Stomach (tissue), 4 donors: ENCODE measurements around the gene PATE1.

Experiments
- POLR2A ChIP-seq, 4 donors: fragments of 450-650 bp; IDR thresholded peaks; one replicate each; pipeline ENCODE4 v1.6.1; 2016; ENCODE audit warnings: antibody characterized with exemption in 4 of 4, control low read depth in 2 of 4, mild to moderate bottlenecking in 1 of 4, moderate library complexity in 1 of 4
- POLR2AphosphoS5 ChIP-seq, 3 donors: sonication (generic); formaldehyde crosslinking; IDR thresholded peaks; one replicate each; pipeline ENCODE4 v1.6.1; 2016; ENCODE audit warnings: antibody characterized with exemption in 3 of 3
- TF ChIP-seq, protein P1 (sequence below), 7 experiments: fragments of 450-650 bp in 4 of 7; fragments of 200-600 bp in 3 of 7; sonication (generic) in 3 of 7; IDR thresholded peaks; one replicate each; pipeline ENCODE4 v1.5.1; 2016 to 2019; ENCODE audit warnings: antibody characterized with exemption in 7 of 7, control low read depth in 2 of 7, mild to moderate bottlenecking in 1 of 7

DNA sequence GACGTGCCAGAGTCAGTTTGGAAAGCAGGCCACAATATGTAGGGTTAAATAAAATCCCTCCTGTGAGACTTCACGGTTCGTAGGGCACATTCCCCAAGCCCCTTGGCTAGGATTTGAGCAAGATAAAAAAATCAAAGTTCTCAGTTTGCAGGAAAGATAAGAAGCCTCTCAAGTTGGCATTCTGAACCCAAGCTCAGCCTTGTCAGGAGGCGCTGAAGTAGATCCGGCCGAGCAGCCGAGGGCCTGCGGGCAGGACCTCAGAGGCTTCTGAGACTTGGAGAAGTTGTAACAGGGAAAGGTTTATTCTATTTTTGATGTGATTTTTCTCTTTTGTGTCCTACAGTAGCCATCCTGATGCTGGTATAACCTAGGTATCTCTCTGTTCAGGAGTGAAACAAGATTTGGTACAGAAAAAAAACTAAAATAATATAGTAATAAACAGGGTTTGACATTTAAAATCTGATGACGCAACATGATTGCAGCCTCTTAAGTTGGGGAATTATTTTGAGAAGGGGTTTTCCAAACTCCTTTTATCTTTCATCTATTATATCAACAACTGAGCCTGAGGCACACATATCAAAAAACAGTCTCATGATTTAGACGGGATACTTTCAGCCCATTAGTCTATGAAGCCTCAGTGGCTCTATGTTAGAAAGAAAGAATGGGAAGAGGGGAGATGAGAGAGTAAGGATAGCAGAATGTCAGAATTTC lies 22.4 kb downstream of the PATE1 start:
- TF ChIP-seq, protein P1, sequence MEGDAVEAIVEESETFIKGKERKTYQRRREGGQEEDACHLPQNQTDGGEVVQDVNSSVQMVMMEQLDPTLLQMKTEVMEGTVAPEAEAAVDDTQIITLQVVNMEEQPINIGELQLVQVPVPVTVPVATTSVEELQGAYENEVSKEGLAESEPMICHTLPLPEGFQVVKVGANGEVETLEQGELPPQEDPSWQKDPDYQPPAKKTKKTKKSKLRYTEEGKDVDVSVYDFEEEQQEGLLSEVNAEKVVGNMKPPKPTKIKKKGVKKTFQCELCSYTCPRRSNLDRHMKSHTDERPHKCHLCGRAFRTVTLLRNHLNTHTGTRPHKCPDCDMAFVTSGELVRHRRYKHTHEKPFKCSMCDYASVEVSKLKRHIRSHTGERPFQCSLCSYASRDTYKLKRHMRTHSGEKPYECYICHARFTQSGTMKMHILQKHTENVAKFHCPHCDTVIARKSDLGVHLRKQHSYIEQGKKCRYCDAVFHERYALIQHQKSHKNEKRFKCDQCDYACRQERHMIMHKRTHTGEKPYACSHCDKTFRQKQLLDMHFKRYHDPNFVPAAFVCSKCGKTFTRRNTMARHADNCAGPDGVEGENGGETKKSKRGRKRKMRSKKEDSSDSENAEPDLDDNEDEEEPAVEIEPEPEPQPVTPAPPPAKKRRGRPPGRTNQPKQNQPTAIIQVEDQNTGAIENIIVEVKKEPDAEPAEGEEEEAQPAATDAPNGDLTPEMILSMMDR (IDR thresholded peaks at IDR 0.05), result no peak
- TF ChIP-seq POLR2A (IDR thresholded peaks at IDR 0.05) (no peak), POLR2AphosphoS5 (IDR thresholded peaks at IDR 0.05) (no peak)
